ENCODE results near the gene ACSF3.

ACSF3 gene

DNA sequence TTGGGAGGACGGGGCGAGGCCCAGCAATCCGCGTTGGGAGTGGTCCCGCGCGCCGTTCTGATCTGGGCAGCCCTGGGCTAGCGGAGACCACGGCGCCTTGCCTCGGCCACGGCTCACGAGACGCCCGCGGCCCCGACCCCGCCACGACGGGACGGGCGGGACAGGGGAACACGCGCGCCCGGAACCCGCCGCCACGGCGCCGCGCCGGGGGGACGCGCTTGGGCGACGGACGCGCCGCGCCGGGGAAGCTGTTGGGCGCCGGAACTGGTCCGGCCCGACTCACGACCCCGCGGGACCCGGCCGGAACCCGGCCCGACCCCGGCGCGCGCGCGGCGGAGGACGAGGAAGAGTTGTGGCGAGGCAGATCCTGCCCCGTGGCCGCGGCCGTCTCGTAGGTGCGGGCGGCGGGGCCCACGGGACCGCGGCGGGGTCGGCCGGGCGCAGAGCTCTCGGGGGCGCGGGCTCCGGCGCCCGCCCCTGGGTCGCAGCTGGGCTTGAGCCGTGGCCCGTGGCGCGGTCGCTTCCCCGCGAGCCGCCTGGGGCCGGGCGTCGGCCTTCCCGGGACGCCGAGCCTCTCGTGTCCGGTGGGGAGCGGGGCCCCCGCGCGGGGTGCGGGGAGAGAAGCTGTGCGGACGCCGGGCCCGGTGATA, at the start of gene ACSF3:
TSS of gene ACSF3 (plus strand) at position 251 of the 650 bp plus-strand sequence. CDS start 6,830 bp downstream, outside the sequence.
- DNase-seq = peak in 1 of 2 experiments; percentile 77

DNA sequence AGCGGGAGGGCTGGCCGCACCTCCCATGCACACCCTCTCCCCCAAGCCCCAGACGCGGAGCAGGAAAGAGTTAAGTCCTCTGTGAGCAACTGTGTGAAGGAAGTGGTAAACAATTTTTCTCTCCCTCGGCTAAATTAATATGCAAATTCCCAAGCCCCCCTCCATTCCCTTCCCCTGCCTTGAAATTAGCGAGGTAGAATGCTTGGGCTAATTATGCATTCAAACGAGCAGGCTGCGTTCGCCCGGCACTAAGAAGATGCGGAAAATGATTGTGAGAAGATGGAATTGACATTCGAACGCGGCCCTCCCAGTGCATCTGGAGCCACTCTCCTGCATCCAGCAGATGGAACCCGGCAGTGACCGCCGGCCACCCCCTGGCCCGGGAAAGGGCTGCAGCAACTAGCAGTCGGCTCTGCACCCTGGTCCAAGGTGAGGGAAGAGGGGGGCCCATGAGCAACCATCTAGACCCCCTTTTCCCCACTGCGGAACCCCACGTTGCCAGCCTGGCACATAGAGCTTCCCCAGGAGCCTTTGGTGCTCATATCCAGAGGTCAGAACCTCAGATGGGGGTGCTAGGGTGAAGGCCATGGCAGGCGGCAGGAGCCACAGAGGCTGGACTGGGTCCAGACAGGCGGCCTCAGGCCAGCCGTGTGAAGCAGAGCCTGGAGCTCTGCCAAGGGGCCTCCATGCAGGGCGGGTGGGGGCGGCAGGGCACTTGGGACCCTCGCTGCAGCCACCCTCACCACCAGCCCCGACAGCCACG, 49.1 kb upstream of the ACSF3 start:
- DNase-seq = peak; percentile 90 to 91

DNA sequence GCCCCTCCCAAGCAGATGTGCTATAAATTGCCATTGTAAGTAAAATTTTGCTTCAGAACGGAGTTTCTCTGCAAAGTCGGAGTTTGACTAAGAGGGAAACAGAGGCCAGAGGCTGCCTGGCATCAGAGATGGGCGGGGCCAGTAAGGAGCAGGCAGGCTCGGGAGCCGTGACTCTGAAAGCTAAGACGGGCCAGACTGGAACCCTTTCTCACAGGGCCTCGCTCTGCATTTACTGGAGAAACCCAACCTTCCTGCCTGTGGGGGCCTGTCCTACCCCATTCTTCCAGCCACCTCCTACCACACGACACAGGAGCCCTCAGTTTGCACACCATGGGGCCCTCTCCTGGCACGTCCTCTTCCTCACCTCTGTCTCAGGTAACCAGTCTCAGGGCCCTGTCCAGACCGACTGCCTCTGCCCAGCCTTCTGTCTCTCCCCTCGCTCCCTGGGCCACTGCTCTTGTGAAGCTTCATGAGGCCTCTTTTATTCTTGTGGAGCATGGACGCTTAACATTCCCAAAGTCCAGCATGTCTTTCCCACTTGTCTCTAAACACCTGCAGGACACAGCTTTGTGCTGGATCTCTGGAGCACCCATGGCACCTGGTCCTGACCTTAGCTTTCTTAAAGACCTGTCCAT, 48.4 kb upstream of the ACSF3 start:
- peak in 1 of 2 experiments; percentile 35 for DNase-seq

DNA sequence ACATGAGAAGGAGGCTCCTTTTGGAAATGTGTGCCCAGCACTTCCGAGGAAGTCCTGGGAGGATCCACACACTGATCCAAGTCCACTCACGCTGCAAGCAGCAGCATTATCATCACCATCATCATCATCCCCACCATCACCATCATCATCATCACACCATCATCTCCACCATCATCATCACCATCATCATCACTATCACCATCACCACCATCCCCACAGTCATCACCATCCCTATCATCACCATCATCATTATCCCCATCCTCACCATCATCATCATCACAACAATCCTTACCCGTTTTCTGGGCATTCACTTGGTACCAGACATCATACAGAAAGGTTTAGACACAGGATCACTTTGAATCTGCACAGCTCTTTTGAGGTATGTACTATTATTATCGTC, 47.8 kb upstream of the ACSF3 start:
- no peak for DNase-seq

DNA sequence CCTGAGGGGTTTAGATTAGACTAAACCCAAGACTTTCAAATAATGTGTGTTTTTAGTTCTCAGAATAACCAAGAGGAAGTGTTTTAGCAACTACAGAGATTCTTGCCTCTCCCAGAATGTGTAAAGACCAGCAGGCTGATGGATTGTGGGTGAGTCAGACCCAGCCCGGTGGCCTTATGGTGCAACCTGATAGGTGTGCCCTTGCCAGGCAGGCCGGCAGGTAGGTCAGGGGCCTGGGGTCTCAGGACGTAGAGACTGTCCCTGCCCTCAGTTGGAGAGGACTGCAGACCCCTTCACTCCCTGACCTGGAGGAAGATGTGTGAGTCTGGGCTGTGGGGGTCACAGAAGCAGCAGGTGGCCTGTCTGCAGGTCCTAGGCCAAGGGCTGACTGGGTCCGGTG, 47.2 kb upstream of the ACSF3 start:
- no peak for DNase-seq

DNA sequence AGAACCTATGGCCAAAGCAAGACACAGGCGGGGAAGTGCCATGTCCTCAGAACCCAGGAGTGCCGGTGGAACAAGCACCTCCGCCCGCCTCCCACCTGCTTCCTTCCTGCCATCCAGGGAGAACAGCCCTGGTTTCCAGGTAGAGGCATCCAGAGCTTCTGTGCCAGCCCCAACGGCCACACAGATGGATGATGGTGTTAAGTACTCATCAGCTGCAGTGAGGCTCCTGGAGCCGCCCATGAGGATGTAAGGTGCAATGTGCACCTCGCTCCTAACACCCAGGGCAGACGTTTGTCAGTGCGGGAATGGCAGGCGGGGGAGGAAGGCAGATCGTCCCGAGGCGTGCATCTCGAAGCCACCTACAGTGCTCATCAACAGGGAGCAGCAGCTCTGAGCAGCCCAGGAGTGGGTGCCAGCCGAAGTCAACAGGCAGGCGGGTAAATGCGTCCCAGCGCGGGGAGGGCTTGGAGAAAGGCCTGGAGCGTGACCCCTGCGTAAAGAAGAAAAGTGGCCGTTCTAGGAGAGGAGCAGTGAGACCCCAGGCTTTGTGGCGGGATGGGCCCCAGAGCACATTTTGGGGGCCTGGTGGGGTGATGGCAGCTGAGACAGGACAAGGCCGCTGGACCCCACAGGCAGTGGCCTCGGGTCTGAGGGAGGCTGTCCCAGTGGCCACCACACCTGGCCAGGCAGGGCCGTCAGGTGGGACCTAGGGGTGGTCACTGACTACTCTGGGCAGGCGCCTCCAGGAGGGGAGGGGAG, 46.1 kb upstream of the ACSF3 start:
- DNase-seq = no peak

DNA sequence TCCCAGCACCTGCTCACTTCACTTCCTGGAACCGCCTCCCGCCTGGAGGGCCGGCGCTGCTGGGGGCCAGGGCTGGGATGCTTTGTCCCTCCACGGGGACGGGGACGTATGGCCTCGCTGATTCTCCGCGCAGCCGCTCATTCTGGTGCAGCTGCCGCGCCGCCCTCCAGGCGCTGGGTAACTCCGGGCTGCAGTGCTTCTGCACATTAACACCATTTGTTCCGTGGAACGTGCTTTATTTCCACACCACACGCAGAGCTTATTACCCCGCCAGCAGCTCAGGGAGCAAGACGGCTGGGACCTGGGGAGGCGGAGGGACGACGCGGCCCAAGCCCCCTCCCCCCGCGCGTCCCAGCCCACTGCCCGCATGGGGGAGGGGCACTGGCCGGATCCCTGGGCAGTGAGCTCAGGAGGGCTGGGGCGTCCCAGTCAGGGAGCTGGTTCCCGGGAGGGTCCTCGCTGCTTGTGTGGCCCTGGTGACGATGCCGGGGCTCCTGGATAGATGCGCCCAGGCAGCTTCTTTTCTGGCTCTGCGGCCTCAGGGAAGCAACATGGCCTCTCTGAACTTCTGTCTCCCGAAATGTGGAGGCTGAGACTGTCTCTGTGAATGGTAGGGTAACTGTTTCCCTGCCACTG, 45.4 kb upstream of the ACSF3 start:
- DNase-seq = peak in 1 of 2 experiments; percentile 19

DNA sequence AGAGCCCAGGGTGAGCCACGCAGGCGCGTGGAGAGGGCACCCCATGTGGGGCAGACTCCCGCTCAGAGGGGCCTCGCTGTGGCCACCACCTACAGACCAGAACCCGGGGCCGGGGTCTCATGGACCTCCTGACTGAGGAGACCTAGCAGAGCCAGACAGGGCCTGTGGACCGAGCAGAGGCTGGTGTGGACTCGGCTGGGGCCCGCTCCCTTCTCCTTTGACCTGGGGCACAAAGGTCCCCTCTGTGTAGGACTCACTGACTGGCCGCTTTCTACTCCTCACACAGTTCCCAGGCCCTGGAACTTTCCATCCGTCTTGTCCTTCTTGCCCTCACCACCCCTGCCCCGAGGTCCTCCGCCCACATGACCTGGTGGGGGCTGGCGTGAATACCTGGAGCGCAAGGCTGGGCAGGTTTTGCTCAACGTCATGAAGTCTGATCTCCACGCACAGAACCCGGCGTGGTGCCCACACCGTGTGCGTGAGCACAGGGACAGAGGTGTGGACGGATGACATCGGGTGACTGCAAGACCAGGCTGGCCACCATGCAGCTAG, 44.7 kb upstream of the ACSF3 start:
- no peak for DNase-seq

DNA sequence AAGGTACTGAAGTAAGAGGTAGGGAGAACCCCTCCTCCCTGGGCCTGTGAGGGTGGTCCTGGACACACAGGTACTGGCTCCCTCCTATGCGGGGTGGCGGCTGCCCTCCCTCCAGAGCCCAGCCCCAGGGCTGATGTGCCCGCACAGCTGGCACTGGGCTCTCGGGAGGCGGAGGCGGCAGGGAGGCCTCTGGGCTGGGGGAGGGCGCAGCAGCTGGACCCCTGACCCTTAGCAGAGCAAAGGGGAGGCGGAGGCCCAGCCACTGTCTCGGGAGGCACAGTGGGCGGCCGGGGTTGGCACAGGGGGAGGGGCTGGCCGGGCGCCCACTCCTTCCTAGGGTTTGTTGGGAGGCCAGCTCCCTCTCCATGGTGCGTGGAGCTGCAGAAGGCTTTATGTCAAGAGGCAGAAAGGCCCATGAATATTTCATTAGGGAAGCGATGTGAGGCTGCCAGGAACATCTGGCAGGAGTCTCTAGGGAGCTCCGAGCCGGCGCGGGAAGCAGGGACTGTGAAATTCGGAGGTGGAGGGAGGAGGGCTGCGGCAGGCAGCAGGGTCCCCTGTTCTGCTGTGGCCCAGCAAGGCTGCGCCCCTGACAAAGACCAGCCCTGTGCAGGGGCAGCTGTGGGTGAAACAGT, 44.1 kb upstream of the ACSF3 start:
- DNase-seq = peak; percentile 51 to 83

DNA sequence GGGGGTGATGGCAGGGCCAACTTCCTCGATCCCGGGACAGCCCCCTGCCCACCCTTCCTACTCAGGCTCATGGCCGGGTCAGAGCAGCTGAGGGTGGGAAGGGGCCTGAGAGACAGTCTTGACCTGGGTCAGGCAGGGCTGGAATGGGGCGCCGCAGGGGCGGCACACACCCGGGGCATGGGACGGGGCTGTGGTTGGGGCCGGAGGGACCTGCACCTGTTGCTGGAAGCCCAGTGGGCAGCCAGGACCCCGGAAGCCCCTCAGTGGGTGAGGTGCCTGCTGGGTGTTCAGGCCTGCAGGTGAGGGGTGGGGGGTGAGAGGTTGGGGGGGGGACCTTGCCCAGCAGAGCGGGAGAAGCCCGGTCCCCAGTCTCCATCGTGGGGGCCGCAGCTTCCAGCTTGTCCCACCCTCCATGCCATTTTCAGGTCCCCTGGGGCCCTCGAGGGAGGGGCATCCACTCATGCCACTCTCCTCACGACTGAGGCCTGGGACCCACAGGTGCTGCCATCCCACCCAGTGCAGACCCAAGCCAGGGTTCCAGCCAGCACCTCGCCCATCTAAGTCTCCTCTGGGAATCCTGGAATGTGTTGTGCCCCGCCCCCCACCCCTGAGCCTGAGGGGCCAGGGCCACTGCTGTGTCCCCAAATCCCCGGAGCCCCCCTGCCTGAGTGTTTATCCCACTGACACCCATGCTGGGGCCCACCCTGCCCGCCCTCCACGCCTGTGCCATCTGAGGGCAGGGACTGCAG, 43.4 kb upstream of the ACSF3 start:
- peak in 1 of 2 experiments; percentile 17 for DNase-seq

DNA sequence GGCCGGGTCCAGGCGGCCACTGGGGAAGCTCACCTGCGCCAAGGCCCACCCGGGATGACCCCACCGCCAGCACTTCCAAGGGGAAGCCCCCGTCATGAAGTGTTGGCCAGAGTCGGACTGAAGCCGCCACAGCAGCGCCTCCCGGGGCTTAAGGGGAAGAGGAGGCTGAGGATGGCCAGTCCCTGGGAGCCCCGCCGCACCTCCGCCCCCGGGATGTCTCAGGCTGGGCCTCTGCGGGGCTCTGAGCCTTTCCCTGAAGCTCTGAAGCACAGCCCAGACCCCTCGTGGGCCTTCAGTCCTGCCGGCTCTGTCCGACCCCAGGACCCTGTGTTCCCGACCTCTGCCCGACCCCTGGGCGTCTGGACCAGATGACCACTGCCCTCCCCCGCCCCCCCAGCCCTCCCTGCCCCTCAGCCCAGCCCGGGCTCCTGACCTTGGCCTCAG, 42.8 kb upstream of the ACSF3 start:
- DNase-seq = peak in 1 of 2 experiments; percentile 25

DNA sequence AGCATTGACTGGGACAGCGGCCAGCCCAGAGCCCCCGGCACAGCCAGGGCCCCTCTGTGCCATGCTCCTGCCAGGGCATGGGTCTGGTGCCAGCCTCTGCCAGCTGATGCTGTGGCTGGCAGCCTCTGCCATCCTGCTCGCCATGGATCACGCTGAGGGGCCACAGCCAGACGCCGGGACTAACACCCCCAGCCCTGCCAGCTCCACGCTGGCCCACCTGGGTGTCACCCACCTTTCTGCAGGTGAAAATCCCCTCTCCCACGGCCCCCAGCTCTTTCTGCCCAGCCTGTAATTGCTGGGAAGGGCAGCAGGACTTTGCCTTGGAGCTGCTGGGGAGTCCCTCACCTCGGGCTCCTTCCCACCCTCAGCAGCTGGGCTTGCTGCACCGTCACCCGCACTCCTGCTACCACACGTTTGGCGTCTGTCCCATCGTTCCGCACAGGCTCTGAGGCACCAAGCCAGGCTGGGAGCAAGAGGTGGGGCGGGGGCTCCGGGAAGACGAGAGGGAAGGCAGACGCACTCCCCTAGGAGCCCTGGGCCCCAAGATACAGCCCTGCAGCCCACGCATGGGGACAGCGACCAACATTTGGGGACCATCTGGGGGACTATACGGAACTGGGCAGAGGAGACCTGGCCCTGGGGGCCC, 42.0 kb upstream of the ACSF3 start:
- DNase-seq = peak in 1 of 2 experiments; percentile 49

DNA sequence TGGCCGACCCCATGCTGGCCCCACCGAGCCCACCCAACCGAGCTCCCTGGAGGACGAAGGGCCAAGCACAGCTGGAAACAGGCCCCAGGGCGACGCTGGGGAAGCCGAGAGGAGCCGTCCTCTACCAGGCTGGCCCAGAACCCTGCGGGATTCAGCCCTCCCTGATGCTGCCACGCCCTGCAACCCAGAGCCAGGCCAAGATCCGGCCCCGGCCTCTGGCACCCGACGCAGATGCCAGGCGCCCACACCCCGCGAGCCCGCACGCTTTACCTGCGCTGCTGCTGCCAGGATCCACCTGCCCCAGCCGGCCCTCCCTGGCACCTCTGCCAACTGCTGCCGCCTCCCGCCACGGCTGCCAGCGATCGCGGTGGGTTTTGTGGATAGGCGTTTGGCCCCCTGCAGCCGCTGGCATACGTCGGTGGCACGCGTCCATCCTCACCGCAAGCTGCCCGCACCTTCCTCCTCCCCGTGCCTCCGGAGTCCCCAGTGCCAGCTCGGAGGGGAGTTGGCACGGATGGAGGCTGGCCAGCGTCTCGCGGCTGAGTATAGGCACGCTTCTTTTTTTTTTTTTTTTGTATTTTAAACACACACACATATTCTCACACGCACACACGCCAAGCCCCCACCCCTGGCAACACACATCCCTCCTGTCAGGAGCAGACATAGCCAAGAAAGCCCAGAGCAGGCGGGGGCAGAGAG, 41.3 kb upstream of the ACSF3 start:
- peak in 1 of 2 experiments; percentile 53 for DNase-seq

DNA sequence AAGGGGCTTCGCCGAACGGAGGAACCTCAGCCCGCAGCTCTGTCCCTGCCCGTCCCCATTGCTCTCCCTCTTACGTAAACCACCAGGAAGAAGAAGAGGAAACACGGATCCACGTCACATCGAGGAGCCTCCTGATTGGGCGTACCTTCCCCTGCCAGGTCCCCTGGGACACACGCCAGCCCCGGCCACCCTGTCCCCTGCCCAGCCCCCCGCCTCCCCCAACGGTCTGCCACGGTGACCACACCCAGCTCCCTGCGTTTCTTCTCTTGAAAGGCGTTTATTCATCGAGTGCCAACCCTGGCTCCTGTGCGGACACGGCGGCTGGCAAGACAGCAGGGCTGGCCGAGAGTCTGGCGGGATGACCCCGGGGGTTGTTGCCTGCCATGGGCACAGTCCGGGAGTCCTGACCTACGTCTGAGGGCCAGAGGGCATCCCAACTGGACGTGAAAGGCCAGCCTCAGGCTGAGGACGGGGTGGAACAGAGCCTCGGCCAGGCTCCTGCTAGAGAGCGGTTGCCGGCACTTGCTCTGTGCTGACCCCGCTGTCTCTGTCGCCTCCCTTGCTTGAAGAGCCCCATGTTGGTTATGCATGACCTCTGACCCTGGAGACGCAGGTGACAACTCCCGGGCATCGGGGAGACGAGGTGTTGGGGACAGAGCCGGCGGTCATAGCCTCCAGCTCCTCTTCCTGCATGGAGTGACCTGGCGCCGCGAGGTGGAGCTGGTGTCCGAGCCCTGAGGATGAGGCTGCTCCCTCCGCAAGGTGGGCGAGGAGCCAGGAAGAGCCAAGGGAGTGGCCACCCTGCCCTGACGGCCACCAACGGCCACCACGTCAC, 40.5 kb upstream of the ACSF3 start:
- peak; percentile 89 to 95 for DNase-seq

DNA sequence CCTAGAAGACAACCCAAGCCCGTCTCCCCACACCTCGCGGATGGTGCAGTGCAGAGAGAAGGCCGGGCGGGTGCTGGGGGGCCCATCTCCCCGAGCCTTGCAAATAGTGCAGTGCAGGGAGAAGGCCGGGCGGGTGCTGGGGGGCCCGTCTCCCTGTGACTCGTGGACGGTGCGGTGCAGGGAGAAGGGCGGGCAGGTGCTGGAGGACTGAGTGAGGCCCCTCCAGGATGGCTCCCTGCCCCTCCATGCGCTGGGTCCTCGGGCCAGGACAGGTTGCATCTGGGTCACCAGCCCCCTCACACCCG, 40.0 kb upstream of the ACSF3 start:
- DNase-seq = no peak

DNA sequence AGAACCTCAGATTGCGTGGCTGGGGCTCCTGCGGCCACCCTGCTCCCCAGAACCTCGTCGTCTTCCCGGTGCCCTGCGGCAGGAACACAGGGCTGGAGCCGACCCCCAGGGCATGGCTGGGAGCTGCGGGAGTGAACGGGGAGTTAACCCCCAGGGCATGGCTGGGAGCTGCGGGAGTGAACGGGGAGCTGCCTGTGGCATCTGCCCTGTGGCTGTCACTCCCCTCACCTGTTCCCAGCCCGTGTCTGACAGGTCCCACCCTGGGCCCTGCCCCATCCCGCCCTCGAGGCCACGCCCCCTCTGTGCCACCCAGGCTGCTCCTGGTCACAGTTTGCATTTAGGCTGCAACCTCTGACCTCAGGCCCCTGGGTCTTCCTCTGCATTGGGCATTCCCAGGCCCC, 39.4 kb upstream of the ACSF3 start:
- peak in 1 of 2 experiments; percentile 54 for DNase-seq

DNA sequence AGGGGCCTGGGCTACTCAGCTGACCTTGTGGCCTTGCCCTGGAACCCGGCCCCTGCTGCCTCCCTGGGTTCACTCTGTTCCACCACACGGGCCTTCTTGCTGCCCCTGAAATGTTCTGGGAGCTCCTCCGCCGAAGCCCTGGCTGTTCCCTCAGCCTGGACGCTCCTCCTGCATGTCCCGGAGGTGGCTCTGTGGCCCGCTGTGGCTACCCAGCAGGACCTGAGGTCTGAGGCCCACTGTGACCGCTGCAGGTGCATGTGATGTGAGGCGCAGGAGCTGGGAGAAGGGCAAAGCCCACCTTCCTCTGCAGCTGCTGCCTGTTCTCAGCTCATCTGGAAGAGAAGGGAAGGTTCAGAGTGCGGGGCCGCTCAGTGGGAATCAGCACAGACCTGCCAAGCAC, 38.9 kb upstream of the ACSF3 start:
- no peak for DNase-seq

DNA sequence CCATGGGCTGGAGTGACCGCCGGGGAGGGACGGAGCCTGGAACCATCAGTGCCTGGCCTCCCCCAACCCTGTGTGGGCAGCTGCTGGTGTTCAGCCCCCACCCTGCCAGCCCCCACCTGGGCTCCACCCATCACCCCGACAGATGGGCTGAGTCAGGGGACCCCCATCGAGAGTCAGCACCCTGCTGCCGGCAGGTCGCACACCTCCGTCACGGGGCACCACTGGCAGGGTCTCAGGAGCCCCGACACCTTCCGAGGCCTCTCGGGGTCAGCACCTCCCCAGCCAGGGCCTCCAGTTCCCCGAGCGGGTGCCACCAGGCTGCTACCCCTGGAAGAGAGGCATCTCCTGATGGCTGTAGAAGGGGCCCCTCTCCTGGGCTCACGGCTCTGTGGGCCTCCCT, 38.3 kb upstream of the ACSF3 start:
- no peak for DNase-seq
